Sigmoid colon (tissue), 7 donors: ENCODE results near the gene ITPR2. TPM values are rescaled to one million over a fixed set of nuclear protein-coding genes. Genes with fewer than 3 reads are reported as not detected.

Experiments used
- DNase-seq: peaks from one replicate; pipeline ENCODE4 v3.0.0-alpha.2; 2019
- H3K27ac ChIP-seq, 4 donors: fragments of 200-600 bp; sonication (generic); one replicate each; pipeline ENCODE4 v1.5.1; 2016 to 2019; ENCODE audit warnings: mild to moderate bottlenecking in 1 of 4
- H3K27me3 ChIP-seq, 3 donors: fragments of 200-600 bp; sonication (generic); one replicate each; pipeline ENCODE4 v1.5.1; 2019; ENCODE audit warnings: mild to moderate bottlenecking in 1 of 3
- H3K36me3 ChIP-seq, 4 donors: fragments of 200-600 bp; sonication (generic); one replicate each; pipeline ENCODE4 v1.5.1; 2016 to 2019
- H3K4me1 ChIP-seq, 4 donors: fragments of 200-600 bp; sonication (generic); one replicate each; pipeline ENCODE4 v1.5.1; 2017 to 2019
- H3K4me3 ChIP-seq, 4 donors: fragments of 200-600 bp; sonication (generic); one replicate each; pipeline ENCODE4 v1.5.1; 2017 to 2019; ENCODE audit warnings: mild to moderate bottlenecking in 2 of 4, moderate library complexity in 1 of 4
- H3K9me3 ChIP-seq, 4 donors: fragments of 200-600 bp in 3 of 4; sonication (generic) in 3 of 4; one replicate each; pipeline versions ENCODE4 v1.5.1 to v1.6.1; 2013 to 2019
- CTCF ChIP-seq, 4 experiments: fragments of 450-650 bp in 3 of 4; fragments of 200-600 bp in 1 of 4; IDR thresholded peaks; one replicate each; pipeline ENCODE4 v1.5.1; 2016 to 2019; ENCODE audit warnings: antibody characterized with exemption in 4 of 4, mild to moderate bottlenecking in 3 of 4, moderate library complexity in 2 of 4
- EP300 ChIP-seq, 4 donors: sonication (generic); formaldehyde crosslinking; IDR thresholded peaks; one replicate each; pipeline ENCODE4 v1.6.1; 2017; ENCODE audit warnings: antibody characterized with exemption in 4 of 4
- POLR2A ChIP-seq, 2 donors: fragments of 450-650 bp; IDR thresholded peaks; one replicate each; pipeline ENCODE4 v1.6.1; 2016; ENCODE audit warnings: antibody characterized with exemption in 2 of 2, mild to moderate bottlenecking in 2 of 2, moderate library complexity in 2 of 2
- POLR2AphosphoS5 ChIP-seq, 4 donors: sonication (generic); formaldehyde crosslinking; IDR thresholded peaks; one replicate each; pipeline ENCODE4 v1.6.1; 2017; ENCODE audit warnings: antibody characterized with exemption in 4 of 4
- WGBS, 2 donors: extraction: QIAGEN DNeasy Blood & Tissue Kit; methylation state at CpG; one replicate each; pipeline ENCODE4 v1.1.7; 2013; 5-methylcytosine and 5-hydroxymethylcytosine counted together
- intact Hi-C: fragments of 100-400 bp; cut with DNase I; formaldehyde crosslinking; loops from one replicate; pipeline ENCODE4 v1.15.1; 2023
- polyA plus RNA-seq, 3 donors: library from polyadenylated mRNA; stranded (reverse); fragments of 200-250 nt; gene quantifications; one replicate each; pipeline ENCODE4 v1.2.3, GENCODE V29; 2013
- total RNA-seq, 4 donors: library from RNA; depleted of rRNA; stranded (reverse); fragments of >200 nt; gene quantifications; one replicate each; pipeline ENCODE4 v1.1.0, GENCODE V29; 2016
- donor health status: healthy with polysubstance abuse.
- donor health status: Bipolar disorder and iron deficiency.
- donor health status: healthy.

The ITPR2 gene
- total and polyA plus RNA-seq, 7 donors: 1.4 to 78.1 (median 58.9) TPM

- intact Hi-C loops: no loop called here
- no peak for DNase-seq
- 28 to 43% methylated on average over 1 of the region's 1 CpG for WGBS, 2 donors
- Histone ChIP-seq H3K9me3 (no peaks in the 10 kb centered on the region), H3K4me3 (no peak overlapping the region), H3K36me3 (peaks cover 0 to 36% (median 2%) of the 10 kb centered on the region in 4 donors), H3K27me3 (no peaks in the 10 kb centered on the region), H3K27ac (no peak overlapping the region), H3K4me1 (no peaks in the 10 kb centered on the region)
- TF ChIP-seq POLR2A (IDR thresholded peaks at IDR 0.05): no peak
- no peak for TF ChIP-seq EP300 (IDR thresholded peaks at IDR 0.05)
- TF ChIP-seq CTCF (IDR thresholded peaks at IDR 0.05): no peak
- TF ChIP-seq POLR2AphosphoS5 (IDR thresholded peaks at IDR 0.05): no peak
Observed at GRCh38 chr12:26340649-26341048, 492.3 kb downstream of the ITPR2 start.

GRCh38 chr12:26339976-26340375 lies 493.0 kb downstream of the ITPR2 start:
- TF ChIP-seq CTCF (IDR thresholded peaks at IDR 0.05) (no peak), POLR2A (IDR thresholded peaks at IDR 0.05) (no peak), EP300 (IDR thresholded peaks at IDR 0.05) (no peak), POLR2AphosphoS5 (IDR thresholded peaks at IDR 0.05) (no peak)
- intact Hi-C loops: no loop called here

GRCh38 chr12:26338586-26339572 lies 494.1 kb downstream of the ITPR2 start:
- 89 to 90% methylated on average over 11 of the region's 11 CpGs for WGBS, 2 donors
- Histone ChIP-seq H3K27me3 (no peaks in the 10 kb centered on the region), H3K4me3 (no peak overlapping the region), H3K9me3 (no peaks in the 10 kb centered on the region), H3K4me1 (no peaks in the 10 kb centered on the region), H3K27ac (no peak overlapping the region), H3K36me3 (peaks cover 0 to 40% (median 2%) of the 10 kb centered on the region in 4 donors)
- intact Hi-C loops: no loop called here
- TF ChIP-seq POLR2AphosphoS5 (IDR thresholded peaks at IDR 0.05) (no peak), POLR2A (IDR thresholded peaks at IDR 0.05) (no peak), EP300 (IDR thresholded peaks at IDR 0.05) (no peak), CTCF (IDR thresholded peaks at IDR 0.05) (no peak)
- DNase-seq: no peak

More at GRCh38 chr12:26339976-26340375, 493.0 kb downstream of the ITPR2 start:
- H3K4me1 ChIP-seq: no peaks in the 10 kb centered on the region
- no peaks in the 10 kb centered on the region for H3K27me3 ChIP-seq
- DNase-seq: no peak
- H3K4me3 ChIP-seq: no peak overlapping the region
- no peak overlapping the region for H3K27ac ChIP-seq
- peaks cover 0 to 40% (median 2%) of the 10 kb centered on the region in 4 donors for H3K36me3 ChIP-seq
- no peaks in the 10 kb centered on the region for H3K9me3 ChIP-seq
- WGBS, 2 donors: 96% methylated on average over 13 of the region's 13 CpGs

- WGBS, 2 donors: 93 to 94% methylated on average over 6 of the region's 6 CpGs
- no peaks in the 10 kb centered on the region for H3K9me3 ChIP-seq
Observed at GRCh38 chr12:26335651-26336050, 497.3 kb downstream of the ITPR2 start.

More at GRCh38 chr12:26335651-26336050, 497.3 kb downstream of the ITPR2 start:
- H3K27ac ChIP-seq: no peak overlapping the region
- TF ChIP-seq CTCF (IDR thresholded peaks at IDR 0.05): no peak
- TF ChIP-seq EP300 (IDR thresholded peaks at IDR 0.05): no peak
- TF ChIP-seq POLR2A (IDR thresholded peaks at IDR 0.05): no peak
- TF ChIP-seq POLR2AphosphoS5 (IDR thresholded peaks at IDR 0.05): no peak
- DNase-seq: no peak
- H3K4me3 ChIP-seq: no peak overlapping the region
- H3K4me1 ChIP-seq: no peaks in the 10 kb centered on the region
- peaks cover 0 to 39% (median 2%) of the 10 kb centered on the region in 4 donors for H3K36me3 ChIP-seq
- no peaks in the 10 kb centered on the region for H3K27me3 ChIP-seq
- intact Hi-C loops: no loop called here
